Activated CD4-positive, CD25-positive, alpha-beta regulatory T cell treated with anti-CD3 and anti-CD28 coated beads, Interleukin-2, amount 50 U/mL, for 24 hours (primary cell): ENCODE measurements around the gene TRAT1.

ENCODE experiments used
- ATAC-seq, 2 donors: fragments of 150-1000 bp; cut with Tn5 transposase; one replicate each; pipeline ENCODE4 v1.10.0; 2021; ENCODE audit warnings: mild to moderate bottlenecking in 1 of 2, moderate library complexity in 1 of 2

Gene TRAT1

GRCh38 chr3:108862865-108863798 is 40.5 kb downstream of the TRAT1 start:
- ATAC-seq, result peak; percentile 88 to 89

GRCh38 chr3:108863799-108864135 is 41.2 kb downstream of the TRAT1 start:
- no peak for ATAC-seq

GRCh38 chr3:108877901-108878300 is 55.3 kb downstream of the TRAT1 start:
- ATAC-seq, result no peak

- ATAC-seq, result no peak
These were observed 57.3 kb downstream of the TRAT1 start for GRCh38 chr3:108879915-108880314.

- ATAC-seq, result peak in 1 of 2 donors; percentile 38
These were observed 60.2 kb downstream of the TRAT1 start for GRCh38 chr3:108882762-108883161.

- no peak for ATAC-seq
These were observed 60.8 kb downstream of the TRAT1 start for GRCh38 chr3:108883373-108883772.

GRCh38 chr3:108887121-108887520 is 64.5 kb downstream of the TRAT1 start:
- ATAC-seq, result no peak

- ATAC-seq, result no peak
These were observed 65.2 kb downstream of the TRAT1 start for GRCh38 chr3:108887777-108888176.

GRCh38 chr3:108891833-108892232 is 69.2 kb downstream of the TRAT1 start:
- no peak for ATAC-seq

- no peak for ATAC-seq
These were observed 72.4 kb downstream of the TRAT1 start for GRCh38 chr3:108894981-108895380.

GRCh38 chr3:108897883-108898282 is 75.3 kb downstream of the TRAT1 start:
- peak; percentile 54 for ATAC-seq

GRCh38 chr3:108899530-108899929 is 76.9 kb downstream of the TRAT1 start:
- ATAC-seq, result no peak
